ENCODE results near the gene KNDC1. TPM values are rescaled to one million over a fixed set of nuclear protein-coding genes. Genes with fewer than 3 reads are reported as not detected.
"Not testable (repeated sequence)": the region's sequence is repeated elsewhere in the genome, so short reads cannot be mapped to it uniquely, and the experiment has no call there.

The KNDC1 gene, protein sequence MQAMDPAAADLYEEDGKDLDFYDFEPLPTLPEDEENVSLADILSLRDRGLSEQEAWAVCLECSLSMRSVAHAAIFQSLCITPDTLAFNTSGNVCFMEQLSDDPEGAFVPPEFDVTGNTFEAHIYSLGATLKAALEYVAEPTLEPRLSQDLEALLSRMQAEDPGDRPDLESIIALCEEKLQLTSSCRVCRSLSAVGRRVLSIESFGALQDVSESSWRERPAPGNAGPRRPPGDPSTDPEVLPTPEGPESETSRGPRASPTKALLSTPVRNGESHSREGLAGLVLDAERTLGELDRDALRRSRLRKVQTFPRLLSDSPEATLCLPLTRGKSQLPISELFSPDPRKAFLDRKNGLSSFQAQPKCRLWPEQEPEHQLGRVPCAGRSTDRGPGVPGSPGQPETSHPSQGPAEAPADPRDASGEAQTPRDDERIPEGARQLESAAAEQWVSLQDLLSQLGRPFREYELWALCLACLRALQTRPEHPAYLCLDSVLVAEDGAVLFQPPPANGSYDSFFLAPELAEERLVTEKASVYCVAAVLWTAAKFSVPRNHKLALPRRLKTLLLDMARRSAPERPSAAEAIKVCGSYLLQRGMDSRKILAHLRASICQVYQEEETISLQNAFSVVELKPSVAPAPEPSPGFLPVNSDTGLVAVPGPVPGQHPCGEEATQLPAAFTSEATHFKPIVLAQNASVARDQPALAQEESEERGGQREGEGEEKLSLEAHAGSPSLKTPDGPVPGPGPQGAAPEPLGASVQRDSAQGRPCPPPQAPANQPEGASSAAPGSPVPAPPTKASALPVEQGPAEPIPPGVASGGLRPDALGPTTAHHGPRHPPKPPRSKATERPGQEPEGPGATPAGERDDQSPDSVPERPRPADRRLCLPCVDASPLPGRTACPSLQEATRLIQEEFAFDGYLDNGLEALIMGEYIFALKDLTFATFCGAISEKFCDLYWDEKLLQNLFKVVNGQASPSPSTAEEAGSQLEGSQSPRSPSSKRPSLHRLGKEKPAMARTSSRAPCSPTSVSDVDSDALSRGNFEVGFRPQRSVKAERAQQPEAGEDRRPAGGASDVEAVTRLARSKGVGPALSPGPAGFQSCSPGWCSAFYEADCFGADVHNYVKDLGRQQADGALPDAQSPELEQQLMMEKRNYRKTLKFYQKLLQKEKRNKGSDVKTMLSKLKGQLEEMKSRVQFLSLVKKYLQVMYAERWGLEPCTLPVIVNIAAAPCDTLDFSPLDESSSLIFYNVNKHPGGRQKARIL (N-terminal part only)
- total RNA-seq = 1 to 10 TPM in 1 of 2 donors, under 1 TPM in 1; 0.59 to 1.8 TPM

DNA sequence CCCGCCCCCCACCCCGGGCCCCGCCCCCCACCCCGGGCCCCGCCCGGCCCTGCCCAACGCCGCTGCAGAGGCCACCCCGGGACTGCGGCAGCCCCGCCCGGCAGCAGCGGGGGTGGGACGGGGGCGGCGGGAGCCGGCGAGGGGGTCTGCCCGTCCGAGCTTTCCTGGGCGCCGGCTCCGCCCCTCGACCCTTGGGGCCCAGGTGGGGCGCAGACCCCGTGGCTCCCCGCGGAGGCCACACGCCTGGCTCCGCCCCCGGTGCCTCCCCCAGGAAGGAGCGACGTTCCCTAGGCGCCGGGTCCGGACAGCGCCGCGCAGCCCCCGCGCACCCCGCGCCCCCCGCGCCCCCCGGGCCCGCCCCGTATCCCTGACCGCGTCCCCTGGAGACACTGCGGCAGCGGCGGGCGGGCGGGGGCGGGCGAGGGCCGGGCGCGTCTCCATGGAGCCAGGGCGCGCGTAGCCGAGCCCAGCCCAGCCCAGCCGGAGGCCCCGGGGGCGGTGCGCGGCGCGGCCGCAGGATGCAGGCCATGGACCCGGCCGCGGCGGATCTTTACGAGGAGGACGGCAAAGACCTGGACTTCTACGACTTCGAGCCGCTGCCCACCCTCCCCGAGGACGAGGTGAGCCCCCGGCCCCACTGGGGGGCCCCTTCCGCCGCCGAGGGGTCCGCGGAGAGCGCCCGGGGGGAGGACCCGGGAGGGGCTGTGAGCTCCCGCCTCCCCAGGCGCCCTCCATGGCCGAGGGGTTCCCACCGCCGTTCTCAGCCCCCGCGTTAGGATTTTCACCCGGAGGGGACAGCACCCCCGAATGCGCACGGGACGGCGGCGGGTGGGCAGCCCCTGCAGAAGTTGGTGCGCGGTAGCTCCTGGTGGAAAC lies at the start of gene KNDC1:
KNDC1 (plus strand) TSS at position 270 of the 876 bp plus-strand sequence; CDS start at position 519, 249 bp downstream.
- peaks cover 0 to 5% of the 10 kb centered on the region in 2 donors for H3K27me3 ChIP-seq
- peak within 1 kb of the TSS; percentile 26 to 53 for H3K4me3 ChIP-seq
- TF ChIP-seq, protein P1, sequence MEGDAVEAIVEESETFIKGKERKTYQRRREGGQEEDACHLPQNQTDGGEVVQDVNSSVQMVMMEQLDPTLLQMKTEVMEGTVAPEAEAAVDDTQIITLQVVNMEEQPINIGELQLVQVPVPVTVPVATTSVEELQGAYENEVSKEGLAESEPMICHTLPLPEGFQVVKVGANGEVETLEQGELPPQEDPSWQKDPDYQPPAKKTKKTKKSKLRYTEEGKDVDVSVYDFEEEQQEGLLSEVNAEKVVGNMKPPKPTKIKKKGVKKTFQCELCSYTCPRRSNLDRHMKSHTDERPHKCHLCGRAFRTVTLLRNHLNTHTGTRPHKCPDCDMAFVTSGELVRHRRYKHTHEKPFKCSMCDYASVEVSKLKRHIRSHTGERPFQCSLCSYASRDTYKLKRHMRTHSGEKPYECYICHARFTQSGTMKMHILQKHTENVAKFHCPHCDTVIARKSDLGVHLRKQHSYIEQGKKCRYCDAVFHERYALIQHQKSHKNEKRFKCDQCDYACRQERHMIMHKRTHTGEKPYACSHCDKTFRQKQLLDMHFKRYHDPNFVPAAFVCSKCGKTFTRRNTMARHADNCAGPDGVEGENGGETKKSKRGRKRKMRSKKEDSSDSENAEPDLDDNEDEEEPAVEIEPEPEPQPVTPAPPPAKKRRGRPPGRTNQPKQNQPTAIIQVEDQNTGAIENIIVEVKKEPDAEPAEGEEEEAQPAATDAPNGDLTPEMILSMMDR (IDR thresholded peaks at IDR 0.05) = no peak
- DNase-seq (ENCODE audit: low spot score) = no peak
- no peaks in the 10 kb centered on the region for H3K36me3 ChIP-seq
- no peaks in the 10 kb centered on the region for H3K9me3 ChIP-seq
- H3K27ac ChIP-seq = no peak within 1 kb of the TSS
- H3K4me1 ChIP-seq = peaks cover 0 to 13% of the 10 kb centered on the region in 2 donors

DNA sequence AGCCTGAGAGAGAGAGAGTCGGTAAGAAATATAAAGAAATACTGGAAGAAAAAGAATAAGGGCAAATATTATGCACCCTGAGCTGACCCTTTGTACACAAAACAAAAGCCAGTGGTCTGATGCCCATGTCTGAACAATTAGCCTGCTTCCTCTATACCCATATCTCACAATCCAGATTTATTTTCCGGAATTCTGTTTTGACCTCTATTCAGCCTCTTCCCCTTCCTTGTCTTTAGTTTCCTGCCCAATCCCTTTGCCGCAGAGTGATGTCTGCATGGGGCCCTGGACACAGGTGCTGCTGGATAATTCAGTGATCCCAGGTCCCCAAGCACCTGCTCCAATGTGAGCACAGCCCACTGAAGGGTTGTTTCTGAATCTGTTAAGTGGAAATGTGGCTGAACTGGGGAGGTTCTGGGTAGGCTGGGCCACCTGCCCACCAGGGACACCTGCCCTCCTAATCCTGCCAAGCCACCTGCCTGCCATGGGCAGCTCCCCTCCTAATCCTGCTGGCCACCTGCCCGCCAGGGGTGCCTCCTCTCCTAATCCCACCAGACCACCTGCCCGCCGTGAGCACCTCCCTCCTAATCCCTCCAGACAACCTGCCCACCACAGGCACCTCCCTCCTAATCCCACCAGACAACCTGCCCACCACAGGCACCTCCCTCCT lies 49.3 kb upstream of the KNDC1 start:
- Histone ChIP-seq H3K4me1 (no peaks in the 10 kb centered on the region), H3K27ac (no peak overlapping the region), H3K9me3 (peaks cover 3 to 21% of the 10 kb centered on the region in 2 donors), H3K36me3 (no peaks in the 10 kb centered on the region), H3K4me3 (no peak overlapping the region), H3K27me3 (no peaks in the 10 kb centered on the region)
- DNase-seq (ENCODE audit: low spot score) = no peak
- TF ChIP-seq, protein P1 (IDR thresholded peaks at IDR 0.05) = no peak

DNA sequence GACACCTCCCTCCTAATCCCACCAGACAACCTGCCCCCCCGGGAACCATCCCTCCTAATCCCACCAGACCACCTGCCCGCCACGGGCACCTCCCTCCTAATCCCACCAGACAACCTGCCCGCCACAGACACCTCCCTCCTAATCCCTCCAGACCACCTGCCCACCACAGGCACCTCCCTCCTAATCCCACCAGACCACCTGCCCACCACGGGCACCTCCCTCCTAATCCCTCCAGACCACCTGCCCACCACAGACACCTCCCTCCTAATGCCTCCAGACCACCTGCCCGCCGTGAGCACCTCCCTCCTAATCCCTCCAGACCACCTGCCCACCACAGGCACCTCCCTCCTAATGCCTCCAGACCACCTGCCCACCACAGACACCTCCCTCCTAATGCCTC lies 48.4 kb upstream of the KNDC1 start:
- not testable (repeated sequence) for H3K27ac ChIP-seq; H3K36me3 ChIP-seq; H3K27me3 ChIP-seq; H3K4me3 ChIP-seq; DNase-seq (ENCODE audit: low spot score); H3K4me1 ChIP-seq
- peaks cover 3 to 18% of the 10 kb centered on the region in 2 donors for H3K9me3 ChIP-seq

- H3K4me3 ChIP-seq = no peak overlapping the region
- H3K27ac ChIP-seq = no peak overlapping the region
- H3K27me3 ChIP-seq = no peaks in the 10 kb centered on the region
- peaks cover 1 to 2% of the 10 kb centered on the region in 2 donors for H3K9me3 ChIP-seq
- DNase-seq (ENCODE audit: low spot score) = no peak
- H3K4me1 ChIP-seq = no peaks in the 10 kb centered on the region
- no peaks in the 10 kb centered on the region for H3K36me3 ChIP-seq
- TF ChIP-seq, protein P1 (IDR thresholded peaks at IDR 0.05) = no peak
Observed at GRCh38 chr10:133113146-133113830, 46.7 kb upstream of the KNDC1 start.

DNA sequence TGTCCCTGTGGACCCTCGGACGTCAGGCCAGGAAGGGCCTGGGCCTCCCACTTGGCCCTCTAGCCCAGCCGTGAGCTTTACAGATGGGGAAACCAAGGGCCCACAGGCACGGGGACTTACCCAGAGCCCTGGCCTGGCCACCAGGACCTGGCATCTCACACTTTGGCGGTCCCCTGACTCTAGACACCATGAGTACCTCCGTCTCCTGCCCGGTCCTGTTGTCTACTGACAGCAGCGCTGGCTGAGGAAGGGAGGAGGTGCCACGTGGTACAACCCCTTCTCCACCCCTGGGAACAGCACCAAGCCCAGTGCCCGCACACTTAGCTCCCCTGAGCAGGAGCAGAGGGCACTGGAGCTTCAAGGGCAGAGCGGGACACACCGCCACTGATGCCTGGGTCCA lies 46.2 kb upstream of the KNDC1 start:
- H3K9me3 ChIP-seq = no peaks in the 10 kb centered on the region
- no peaks in the 10 kb centered on the region for H3K27me3 ChIP-seq
- TF ChIP-seq, protein P1 (IDR thresholded peaks at IDR 0.05) = no peak
- no peaks in the 10 kb centered on the region for H3K4me1 ChIP-seq
- DNase-seq (ENCODE audit: low spot score) = no peak
- no peak overlapping the region for H3K27ac ChIP-seq
- H3K4me3 ChIP-seq = no peak overlapping the region
- no peaks in the 10 kb centered on the region for H3K36me3 ChIP-seq
